ENCODE measurements around the gene EIF3K. TPM values are rescaled to one million over a fixed set of nuclear protein-coding genes. Genes with fewer than 3 reads are reported as not detected.

Gene EIF3K
- total and polyA plus RNA-seq, 2 of the 13 experiments (the other 11 are each of a cell fraction or from before 2014, with no cell fraction given), result 179 to 258 TPM

DNA sequence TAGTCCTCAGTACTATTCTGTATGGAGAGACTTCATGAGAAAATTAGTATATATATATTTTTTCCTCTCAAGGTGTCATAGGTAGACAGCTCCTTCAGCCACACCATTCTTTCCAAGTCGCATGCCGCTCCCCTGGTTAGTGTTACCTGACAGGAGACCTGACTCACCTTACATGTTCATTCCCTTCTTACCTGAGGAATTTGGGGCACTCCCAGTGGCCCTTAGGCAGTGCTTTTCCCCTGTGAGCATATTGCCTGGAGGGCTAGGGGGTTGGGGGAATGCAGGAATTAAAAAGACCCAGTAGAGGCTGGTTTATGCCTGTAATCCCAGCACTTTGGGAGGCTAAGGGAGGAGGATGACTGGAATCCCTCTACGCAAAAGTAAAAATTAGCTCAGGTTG, 19.5 kb downstream of the EIF3K start:
- ATAC-seq, result no peak
- no TSS peak for BruUV-seq (replicated peaks)
- WGBS (ENCODE audit: low lambda C conversion rate), result 100% methylated on average over 3 of the region's 3 CpGs
- Histone ChIP-seq H3K4me2 (ENCODE audit: low read depth, low read length) (no peak overlapping the region), H2AFZ (ENCODE audit: low read length) (no peak overlapping the region), H3K27me3 (ENCODE audit: control insufficient read depth in 1 of 2, insufficient read depth in 2 of 2, low read length in 2 of 2) (no peaks in the 10 kb centered on the region; a peak in 1 of 5 replicates), H3K79me2 (ENCODE audit: insufficient read depth, low read length) (no peaks in the 10 kb centered on the region), H3K9me3 (ENCODE audit: low read length) (no peaks in the 10 kb centered on the region), H3K4me3 (replicated peaks in 1 of 3; ENCODE audit: insufficient read depth in 1 of 3, low read depth in 2 of 3, low read length in 3 of 3) (no peak overlapping the region), H3K36me3 (replicated peaks in 1 of 2; ENCODE audit: control insufficient read depth in 1 of 2, insufficient read depth in 2 of 2, low read length in 2 of 2) (peaks cover 0 to 1% of the 10 kb centered on the region in 2 experiments; a peak in 1 of 5 replicates), H3K9ac (ENCODE audit: insufficient read depth, low read depth, low read length) (no peak overlapping the region), H3K4me1 (ENCODE audit: insufficient read depth, low read length) (peaks cover 18% of the 10 kb centered on the region), H4K20me1 (ENCODE audit: insufficient read depth, low read length) (0 out of 2 replicates have a peak, but pooled peaks cover 4% of the 10 kb centered on the region), H3K27ac (ENCODE audit: extremely low read length, insufficient read depth, low read length) (no peak overlapping the region)
- no peak for TF ChIP-seq FOXJ3 (CRISPR knock-in tag; IDR thresholded peaks at IDR 0.05; ENCODE audit: borderline replicate concordance)
- no peak for TF ChIP-seq CREM (IDR thresholded peaks at IDR 0.05)
- TF ChIP-seq CREM (CRISPR knock-in tag; IDR thresholded peaks at IDR 0.05), result no peak
- TF ChIP-seq ARHGAP35 (CRISPR knock-in tag; IDR thresholded peaks at IDR 0.05; ENCODE audit: borderline replicate concordance), result no peak
- TF ChIP-seq ZNF367 (CRISPR knock-in tag; IDR thresholded peaks at IDR 0.05; ENCODE audit: borderline replicate concordance), result no peak
- no peak for TF ChIP-seq ZNF883 (CRISPR knock-in tag; IDR thresholded peaks at IDR 0.05; ENCODE audit: not compliant biosample characterization)
- no peak for TF ChIP-seq ZNF703 (CRISPR knock-in tag; IDR thresholded peaks at IDR 0.05; ENCODE audit: borderline replicate concordance)
- TF ChIP-seq NCOA1 (CRISPR knock-in tag; IDR thresholded peaks at IDR 0.05), result no peak
- TF ChIP-seq SETDB1 (CRISPR knock-in tag; IDR thresholded peaks at IDR 0.05; ENCODE audit: borderline replicate concordance), result no peak
- TF ChIP-seq ZNF574 (CRISPR knock-in tag; IDR thresholded peaks at IDR 0.05), result no peak
- TF ChIP-seq ZFP36 (IDR thresholded peaks at IDR 0.05; ENCODE audit: borderline replicate concordance, low read depth, low read length, partially characterized antibody), result no peak
- TF ChIP-seq DPF2 (CRISPR knock-in tag; IDR thresholded peaks at IDR 0.05; ENCODE audit: borderline replicate concordance, low read depth), result no peak
- TF ChIP-seq, protein P1, sequence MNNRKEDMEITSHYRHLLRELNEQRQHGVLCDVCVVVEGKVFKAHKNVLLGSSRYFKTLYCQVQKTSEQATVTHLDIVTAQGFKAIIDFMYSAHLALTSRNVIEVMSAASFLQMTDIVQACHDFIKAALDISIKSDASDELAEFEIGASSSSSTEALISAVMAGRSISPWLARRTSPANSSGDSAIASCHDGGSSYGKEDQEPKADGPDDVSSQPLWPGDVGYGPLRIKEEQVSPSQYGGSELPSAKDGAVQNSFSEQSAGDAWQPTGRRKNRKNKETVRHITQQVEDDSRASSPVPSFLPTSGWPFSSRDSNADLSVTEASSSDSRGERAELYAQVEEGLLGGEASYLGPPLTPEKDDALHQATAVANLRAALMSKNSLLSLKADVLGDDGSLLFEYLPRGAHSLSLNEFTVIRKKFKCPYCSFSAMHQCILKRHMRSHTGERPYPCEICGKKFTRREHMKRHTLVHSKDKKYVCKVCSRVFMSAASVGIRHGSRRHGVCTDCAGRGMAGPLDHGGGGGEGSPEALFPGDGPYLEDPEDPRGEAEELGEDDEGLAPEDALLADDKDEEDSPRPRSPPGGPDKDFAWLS (CRISPR knock-in tag; IDR thresholded peaks at IDR 0.05; ENCODE audit: borderline replicate concordance), result no peak
- no peak for TF ChIP-seq ATAD3A (CRISPR knock-in tag; IDR thresholded peaks at IDR 0.05)
- no peak for TF ChIP-seq ZNF296 (CRISPR knock-in tag; conservative IDR thresholded peaks at IDR 0.05)
- no peak for TF ChIP-seq ZKSCAN5 (CRISPR knock-in tag; IDR thresholded peaks at IDR 0.05)
- no peak for DNase-seq (ENCODE audit: low spot score)
- in situ Hi-C loops (cut with HindIII; ENCODE audit: extremely low pct_ligation_motif_present, low pct_unique_long_range_greater_than_20kb) (loop anchor here (10.0 kb wide), 1 partner anchor 94 kb away; no protein-coding TSS in a partner anchor), intact Hi-C loops (cut with micrococcal nuclease; ENCODE audit: unreplicated experiment) (no loop called here)
- ChIA-PET CTCF (ENCODE audit: low intra/inter-chr PET ratio, low total read pairs) (no interaction called here), POLR2A (interaction anchor here (1.3 to 2.0 kb wide), 3 partner anchors 9 to 292 kb away, joined by 3 to 6 read pairs (median 6); partner anchors contain the start of genes ACTN4, MRPS12 and SARS2)
- FAIRE-seq, result no peak

Measured in HepG2 (cell line).